Measurements from ENCODE around the gene RAD51B. TPM values are rescaled to one million over a fixed set of nuclear protein-coding genes. Genes with fewer than 3 reads are reported as not detected.

RAD51B gene
- total RNA-seq, 1 experiment from 2014 or later = 8.5 TPM

GRCh38 chr14:68547305-68548193 lies 728.0 kb downstream of the RAD51B start:
- peak; percentile 79 for ATAC-seq
- CTCF ChIA-PET = no interaction called here
- in situ Hi-C loops (cut with HindIII; ENCODE audit: low pct_unique_long_range_greater_than_20kb, low sequenced_read_pairs) = no loop called here
- peak; percentile 27 for DNase-seq (ENCODE audit: low read depth, low spot score)
- Histone ChIP-seq H3K27ac (ENCODE audit: low read length) (peak overlapping the region; percentile 57; the same call in 1 of the 2 replicates), H3K4me3 (ENCODE audit: low read depth in 2 of 2, low read length in 2 of 2) (no peak overlapping the region), H3K36me3 (ENCODE audit: control insufficient read depth, insufficient read depth, low read length) (no peaks in the 10 kb centered on the region), H3K9me3 (ENCODE audit: control insufficient read depth, insufficient read depth, low read depth, low read length) (no peaks in the 10 kb centered on the region), H3K4me1 (ENCODE audit: control insufficient read depth, insufficient read depth, low read length) (peaks cover 7% of the 10 kb centered on the region; the same call in 1 of the 2 replicates), H3K27me3 (ENCODE audit: control insufficient read depth, insufficient read depth, low read length) (no peaks in the 10 kb centered on the region)
- intact Hi-C loops (cut with micrococcal nuclease; ENCODE audit: unreplicated experiment) = no loop called here
- POLR2A ChIA-PET = no interaction called here
- BruUV-seq (replicated peaks) = no TSS peak
- TF ChIP-seq POLR2AphosphoS5 (IDR thresholded peaks at IDR 0.05; ENCODE audit: low read depth, low read length) (no peak), TCF7L2 (IDR thresholded peaks at IDR 0.05; ENCODE audit: low read depth, low read length) (no peak), REST (IDR thresholded peaks at IDR 0.05; ENCODE audit: insufficient read depth in 1 of 2, low read depth in 2 of 2, low read length in 1 of 2) (no peak), CTCF (IDR thresholded peaks at IDR 0.05) (no peak), SIN3A (IDR thresholded peaks at IDR 0.05; ENCODE audit: borderline replicate concordance, insufficient read depth, low read depth, low read length) (no peak)

- Histone ChIP-seq H3K9me3 (ENCODE audit: control insufficient read depth, insufficient read depth, low read depth, low read length) (no peaks in the 10 kb centered on the region), H3K4me3 (ENCODE audit: low read depth in 2 of 2, low read length in 2 of 2) (no peak overlapping the region), H3K4me1 (ENCODE audit: control insufficient read depth, insufficient read depth, low read length) (peaks cover 7% of the 10 kb centered on the region; the same call in 1 of the 2 replicates), H3K27ac (ENCODE audit: low read length) (no peak overlapping the region), H3K36me3 (ENCODE audit: control insufficient read depth, insufficient read depth, low read length) (no peaks in the 10 kb centered on the region), H3K27me3 (ENCODE audit: control insufficient read depth, insufficient read depth, low read length) (no peaks in the 10 kb centered on the region)
- ATAC-seq = peak; percentile 79
- intact Hi-C loops (cut with micrococcal nuclease; ENCODE audit: unreplicated experiment) (no loop called here), in situ Hi-C loops (cut with HindIII; ENCODE audit: low pct_unique_long_range_greater_than_20kb, low sequenced_read_pairs) (no loop called here)
- no TSS peak for BruUV-seq (replicated peaks)
- ChIA-PET CTCF (interaction anchor here (0.7 kb wide), 1 partner anchor 269 kb away, joined by 11 read pairs; no protein-coding TSS in a partner anchor), POLR2A (no interaction called here)
- TF ChIP-seq TCF7L2 (IDR thresholded peaks at IDR 0.05; ENCODE audit: low read depth, low read length) = no peak
- TF ChIP-seq POLR2AphosphoS5 (IDR thresholded peaks at IDR 0.05; ENCODE audit: low read depth, low read length) = no peak
- TF ChIP-seq SIN3A (IDR thresholded peaks at IDR 0.05; ENCODE audit: borderline replicate concordance, insufficient read depth, low read depth, low read length) = no peak
- TF ChIP-seq REST (IDR thresholded peaks at IDR 0.05; ENCODE audit: insufficient read depth in 1 of 2, low read depth in 2 of 2, low read length in 1 of 2) = no peak
- TF ChIP-seq CTCF (IDR thresholded peaks at IDR 0.05) = no peak
- DNase-seq (ENCODE audit: low read depth, low spot score) = no peak
Measured at GRCh38 chr14:68548194-68549076, 728.9 kb downstream of the RAD51B start.
